A673 (cell line): ENCODE results near the gene SLC4A2.

Experiments used
- EZH2 ChIP-seq: fragments of 200-600 bp; sonication (generic); IDR thresholded peaks from 2 replicates; pipeline ENCODE4 v1.6.1; 2017; ENCODE audit warnings: borderline replicate concordance, low read depth, mild to moderate bottlenecking, mixed read lengths, antibody characterized with exemption, low read length; ENCODE audit not compliant: poor library complexity, severe bottlenecking
- TF ChIP-seq, protein P1 (sequence below): fragments of 300-800, 200-600 bp; sonication (generic); conservative IDR thresholded peaks from 2 replicates; pipeline ENCODE4 v1.5.1; 2017; ENCODE audit warnings: low read depth, mild to moderate bottlenecking, antibody characterized with exemption, low read length, moderate library complexity, mixed read lengths

DNA sequence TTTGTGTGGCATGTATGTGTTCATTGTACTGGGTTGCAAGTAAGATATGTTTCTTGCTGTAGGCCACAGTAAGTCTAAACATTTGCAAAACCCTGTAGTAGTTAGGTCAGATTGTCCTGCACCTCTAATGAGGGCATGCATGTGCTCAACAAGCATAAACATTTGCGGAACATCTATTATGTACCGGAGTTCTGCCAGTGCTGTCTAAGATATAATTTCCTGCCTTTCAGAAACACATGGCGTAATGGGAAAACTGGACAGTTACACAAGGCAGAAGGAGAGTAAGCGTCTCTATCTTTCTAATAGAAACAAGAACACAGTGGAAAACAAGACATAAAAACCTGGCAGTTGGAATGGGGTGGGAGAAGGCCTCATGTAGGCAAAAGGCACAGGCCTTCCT, 28.4 kb upstream of the SLC4A2 start:
- TF ChIP-seq, protein P1, sequence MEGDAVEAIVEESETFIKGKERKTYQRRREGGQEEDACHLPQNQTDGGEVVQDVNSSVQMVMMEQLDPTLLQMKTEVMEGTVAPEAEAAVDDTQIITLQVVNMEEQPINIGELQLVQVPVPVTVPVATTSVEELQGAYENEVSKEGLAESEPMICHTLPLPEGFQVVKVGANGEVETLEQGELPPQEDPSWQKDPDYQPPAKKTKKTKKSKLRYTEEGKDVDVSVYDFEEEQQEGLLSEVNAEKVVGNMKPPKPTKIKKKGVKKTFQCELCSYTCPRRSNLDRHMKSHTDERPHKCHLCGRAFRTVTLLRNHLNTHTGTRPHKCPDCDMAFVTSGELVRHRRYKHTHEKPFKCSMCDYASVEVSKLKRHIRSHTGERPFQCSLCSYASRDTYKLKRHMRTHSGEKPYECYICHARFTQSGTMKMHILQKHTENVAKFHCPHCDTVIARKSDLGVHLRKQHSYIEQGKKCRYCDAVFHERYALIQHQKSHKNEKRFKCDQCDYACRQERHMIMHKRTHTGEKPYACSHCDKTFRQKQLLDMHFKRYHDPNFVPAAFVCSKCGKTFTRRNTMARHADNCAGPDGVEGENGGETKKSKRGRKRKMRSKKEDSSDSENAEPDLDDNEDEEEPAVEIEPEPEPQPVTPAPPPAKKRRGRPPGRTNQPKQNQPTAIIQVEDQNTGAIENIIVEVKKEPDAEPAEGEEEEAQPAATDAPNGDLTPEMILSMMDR: no peak
- no peak for TF ChIP-seq EZH2
